SKM-1 treated with dmso at 0.1 percent for 144 hours (cell line): Measurements from ENCODE around the gene RSRC1.

Experiments
- DNase-seq: peaks from one replicate; lab custom pipeline; 2025; ENCODE audit not compliant: unreplicated experiment; lab: John Stamatoyannopoulos, UW

RSRC1 gene

DNA sequence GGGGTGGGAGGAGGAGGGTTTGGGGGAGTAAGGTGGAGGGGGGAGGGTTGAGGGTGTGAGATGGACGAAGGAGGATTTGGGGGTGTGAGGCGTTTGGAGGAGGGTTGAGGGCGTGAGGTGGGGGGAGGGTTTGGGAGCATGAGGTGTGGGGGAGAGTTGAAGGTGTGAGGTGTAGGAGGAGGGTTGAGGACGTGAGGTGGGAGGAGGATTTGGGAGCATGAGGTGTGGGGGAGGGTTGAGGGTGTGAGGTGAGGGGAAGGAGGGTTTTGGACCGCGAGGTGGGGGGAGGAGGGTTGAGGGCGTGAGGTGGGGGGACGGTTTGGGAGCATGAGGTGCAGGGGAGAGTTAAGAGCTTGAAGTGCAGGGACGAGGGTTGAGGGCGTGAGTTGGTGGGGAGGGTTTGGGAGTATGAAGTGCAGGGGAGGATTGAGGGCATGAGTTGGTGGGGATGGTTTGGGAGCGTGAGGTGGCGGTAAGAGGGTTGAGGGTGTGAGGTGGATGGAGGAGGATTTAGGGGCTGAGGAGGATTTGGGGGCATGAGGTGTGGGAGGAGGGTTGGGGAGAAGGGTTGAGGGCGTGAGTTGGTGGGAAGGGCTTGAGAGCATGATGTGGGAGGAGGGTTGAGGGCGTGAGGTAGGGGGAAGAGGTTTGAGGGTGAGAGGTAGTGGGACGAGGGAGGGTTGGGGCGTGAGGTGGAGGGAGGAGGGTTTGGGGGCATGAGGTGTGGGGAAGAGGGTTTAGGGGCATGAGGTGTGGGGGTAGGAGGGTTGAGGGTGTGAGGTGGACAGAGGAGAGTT, 462.3 kb downstream of the RSRC1 start:
- no peak for DNase-seq

DNA sequence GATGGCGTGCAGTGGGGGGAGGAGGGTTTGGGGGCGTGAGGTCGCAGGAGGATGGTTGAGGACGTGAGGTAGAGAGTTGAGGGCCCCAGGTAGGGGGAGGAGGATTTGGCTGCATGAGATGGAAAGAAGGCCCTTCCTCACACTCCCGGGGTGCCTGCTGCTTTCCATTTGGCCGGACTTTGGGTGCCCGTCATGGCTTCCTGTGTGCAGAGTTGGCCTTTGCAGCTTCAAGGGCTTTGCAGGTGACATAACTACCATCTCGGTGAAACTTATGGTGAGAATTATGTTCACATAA, 462.8 kb downstream of the RSRC1 start:
- DNase-seq, result no peak

DNA sequence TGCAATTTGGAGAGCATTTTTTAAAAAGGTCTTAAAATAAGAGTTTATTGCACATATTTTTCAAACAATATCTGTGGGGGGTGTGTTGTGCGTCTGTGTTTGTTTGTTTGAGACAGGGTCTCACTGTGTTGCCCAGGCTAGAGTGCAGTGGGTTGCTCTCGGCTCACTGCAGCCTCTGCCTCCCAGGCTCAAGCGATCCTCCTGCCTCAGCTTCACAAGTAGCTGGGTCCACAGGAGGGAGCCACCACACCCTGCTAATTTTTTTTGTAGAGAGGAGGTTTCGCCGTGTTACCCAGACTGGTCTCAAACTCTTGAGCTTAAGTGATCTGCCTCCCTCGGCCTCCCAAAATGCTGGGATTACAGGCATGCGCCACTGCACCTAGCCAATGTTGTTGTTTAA, 463.8 kb downstream of the RSRC1 start:
- DNase-seq, result no peak

DNA sequence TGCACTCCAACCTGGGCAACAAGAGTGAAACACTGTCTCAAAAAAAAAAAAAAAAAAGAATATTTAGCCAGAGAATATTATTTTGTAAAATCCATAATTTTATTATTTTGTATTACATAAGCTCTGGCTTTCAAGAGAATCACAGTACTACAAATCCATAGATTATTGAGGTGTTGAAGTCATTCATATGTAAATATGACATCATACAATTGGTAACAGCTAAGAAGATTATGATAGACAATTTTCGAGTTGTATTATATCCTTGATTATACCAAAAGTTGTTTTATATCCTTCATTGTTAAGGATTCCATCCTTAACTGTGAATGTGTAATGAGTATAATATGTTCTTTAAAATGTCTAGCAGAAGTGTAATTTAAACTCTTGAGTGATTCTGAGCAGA, 464.8 kb downstream of the RSRC1 start:
- DNase-seq, result no peak

DNA sequence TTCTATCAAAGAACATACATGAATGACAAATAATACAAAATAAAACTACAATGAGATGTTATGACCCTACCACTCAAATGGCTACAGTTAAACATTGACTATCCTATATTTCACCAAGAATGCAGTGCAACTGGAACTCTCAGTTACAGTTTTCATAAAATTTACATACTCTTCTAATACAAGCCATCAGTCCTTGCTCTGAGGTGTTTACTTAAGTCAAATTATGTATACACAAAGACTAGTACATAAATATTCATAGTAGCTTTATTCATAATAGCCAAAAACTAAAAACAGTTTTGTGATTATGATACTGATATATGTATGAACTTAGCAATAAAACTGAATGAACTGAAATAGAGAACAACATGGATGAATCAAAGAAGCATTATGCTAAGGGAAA, 480.3 kb downstream of the RSRC1 start:
- DNase-seq, result no peak
